K562 (cell line): ENCODE results near the gene PHPT1. TPM values are rescaled to one million over a fixed set of nuclear protein-coding genes. Genes with fewer than 3 reads are reported as not detected.

ENCODE experiments used
- AFF1 ChIP-seq, 2 experiments: fragments of 450-650 bp; IDR thresholded peaks; 2 replicates each; pipeline ENCODE4 v1.6.1; 2018; ENCODE audit warnings: mild to moderate bottlenecking in 2 of 2, low read depth in 1 of 2; ENCODE audit not compliant: partially characterized antibody in 2 of 2
- ETV6 ChIP-seq, 3 experiments: fragments of 150-350 bp in 1 of 3; sonication (generic) in 1 of 3; formaldehyde crosslinking in 1 of 3; IDR thresholded peaks; 2 replicates each; pipeline versions ENCODE4 v1.6.1 to v1.8.0; 2014 to 2022; ENCODE audit warnings: borderline replicate concordance in 2 of 3, low read depth in 2 of 3, antibody characterized with exemption in 1 of 3, low read length in 1 of 3, mild to moderate bottlenecking in 1 of 3, missing genetic modification reagents in 1 of 3
- KAT7 ChIP-seq: sonication (generic); formaldehyde crosslinking; IDR thresholded peaks from 2 replicates; pipeline ENCODE4 v1.8.0; 2022; ENCODE audit warnings: missing genetic modification reagents, mild to moderate bottlenecking, borderline replicate concordance
- KDM1A ChIP-seq, 2 experiments: fragments of 450-650 bp; IDR thresholded peaks; 2 replicates each; pipeline ENCODE4 v1.6.1; 2016; ENCODE audit warnings: mild to moderate bottlenecking in 2 of 2
- KDM2B ChIP-seq: fragments of 250-450 bp; sonication (Bioruptor Pico); IDR thresholded peaks from 2 replicates; pipeline ENCODE4 v1.8.0; 2021; ENCODE audit warnings: mild to moderate bottlenecking, moderate library complexity
- LCOR ChIP-seq: sonication (generic); formaldehyde crosslinking; IDR thresholded peaks from 2 replicates; pipeline ENCODE4 v1.8.0; 2022; ENCODE audit warnings: mild to moderate bottlenecking, missing genetic modification reagents
- MCM7 ChIP-seq, 2 experiments: fragments of 450-650 bp; IDR thresholded peaks; 2 replicates each; pipeline ENCODE4 v1.6.1; 2016 to 2018
- MTA2 ChIP-seq: fragments of 450-650 bp; IDR thresholded peaks from 2 replicates; pipeline ENCODE4 v1.6.1; 2016; ENCODE audit warnings: low read depth
- NONO ChIP-seq, 2 experiments: fragments of 200-400 bp in 1 of 2; fragments of 450-650 bp in 1 of 2; formaldehyde crosslinking in 1 of 2; IDR thresholded peaks; 2 replicates each; pipeline ENCODE4 v1.6.1; 2017; ENCODE audit warnings: low read depth in 2 of 2, mild to moderate bottlenecking in 2 of 2, moderate library complexity in 2 of 2, low read length in 1 of 2
- PATZ1 ChIP-seq: fragments of 250-450 bp; sonication (Bioruptor Pico); IDR thresholded peaks from 2 replicates; pipeline ENCODE4 v1.5.0; 2020; ENCODE audit warnings: mild to moderate bottlenecking, borderline replicate concordance
- PHF8 ChIP-seq: fragments of 200-600 bp; sonication (generic); IDR thresholded peaks from 2 replicates; pipeline ENCODE4 v1.6.1; 2012; ENCODE audit warnings: mixed run types, mild to moderate bottlenecking, inconsistent platforms, low read length, moderate library complexity, borderline replicate concordance
- PRMT5 ChIP-seq: sonication (generic); formaldehyde crosslinking; IDR thresholded peaks from 2 replicates; pipeline ENCODE4 v1.5.0; 2020; ENCODE audit warnings: missing genetic modification reagents
- SAFB2 ChIP-seq: fragments of 200-400 bp; formaldehyde crosslinking; IDR thresholded peaks from 2 replicates; pipeline ENCODE4 v1.6.1; 2018; ENCODE audit warnings: borderline replicate concordance, low read length, low read depth, moderate library complexity; ENCODE audit not compliant: severe bottlenecking
- TCF15 ChIP-seq: fragments of 250-450 bp; sonication (Bioruptor Pico); IDR thresholded peaks from 2 replicates; pipeline ENCODE4 v1.8.0; 2022; ENCODE audit warnings: moderate library complexity, mild to moderate bottlenecking, inconsistent platforms
- TRIM28 ChIP-seq: fragments of 450-650 bp; IDR thresholded peaks from 2 replicates; pipeline ENCODE4 v1.6.1; 2017
- YBX1 ChIP-seq: fragments of 450-650 bp; IDR thresholded peaks from 2 replicates; pipeline ENCODE4 v1.7.1; 2016; ENCODE audit warnings: mild to moderate bottlenecking
- ZNF655 ChIP-seq: fragments of 250-450 bp; sonication (Bioruptor Pico); IDR thresholded peaks from 2 replicates; pipeline ENCODE4 v1.5.0; 2021
- ZSCAN29 ChIP-seq: fragments of 450-650 bp; IDR thresholded peaks from 2 replicates; pipeline ENCODE4 v1.6.1; 2017
- polyA plus RNA-seq, 8 experiments: library from polyadenylated mRNA; depleted of rRNA in 4 of 8; stranded (reverse) in 5 of 8; unstranded in 3 of 8; fragments of >200 nt; fragmentation: Nextera tagmentation in 2 of 8; fragmentation: Illumina TruSeq in 1 of 8; extraction: Ambion mirVana in 2 of 8; extraction: Trizol in 1 of 8; gene quantifications; 2 replicates each; pipeline versions ENCODE4 v1.2.1 to v1.2.3, GENCODE V29; 2011 to 2014; ENCODE audit warnings: inconsistent platforms in 1 of 8, missing spikeins in 1 of 8
- total RNA-seq, 7 experiments: library from RNA; depleted of rRNA in 6 of 7; stranded (reverse); fragments of >200 nt in 6 of 7; fragmentation: Illumina TruSeq in 2 of 7; extraction: Trizol in 2 of 7; gene quantifications; 2 replicates each; pipeline versions ENCODE4 v1.2.1 to v1.2.3, GENCODE V29; 2011 to 2021; ENCODE audit warnings: low replicate concordance in 1 of 7

PHPT1 gene
- total and polyA plus RNA-seq, 9 of the 15 experiments (the other 6 are each of a cell fraction or from before 2014, with no cell fraction given) = 20.9 to 166 (median 129) TPM

GRCh38 chr9:136886610-136887597 is 37.7 kb downstream of the PHPT1 start (continued):
- TF ChIP-seq TCF15 (CRISPR knock-in tag) (no peak), PATZ1 (CRISPR knock-in tag) (no peak), AFF1 (IDR thresholded peaks at IDR 0.05; ENCODE audit: low read depth in 1 of 2, partially characterized antibody in 2 of 2) (no peak), KAT7 (no peak), KDM2B (CRISPR knock-in tag) (no peak), ZSCAN29 (no peak), NONO (IDR thresholded peaks at IDR 0.05; ENCODE audit: low read depth in 2 of 2, low read length in 1 of 2) (no peak; a peak in 1 of 4 replicates), PHF8 (peak; percentile 14; the same call in 1 of the 2 replicates), KDM1A (IDR thresholded peaks at IDR 0.05) (no peak), MTA2 (no peak), ETV6 (IDR thresholded peaks at IDR 0.05; ENCODE audit: borderline replicate concordance in 1 of 2, low read depth in 2 of 2, low read length in 1 of 2) (no peak), ETV6 (CRISPR knock-in tag; IDR thresholded peaks at IDR 0.05; ENCODE audit: borderline replicate concordance) (no peak), ZNF655 (CRISPR knock-in tag) (no peak), YBX1 (no peak), MCM7 (IDR thresholded peaks at IDR 0.05) (no peak), PRMT5 (CRISPR knock-in tag) (no peak), LCOR (CRISPR knock-in tag) (no peak), TRIM28 (no peak), SAFB2 (no peak)
